ENCODE data around the gene IL1RN.

- TF ChIP-seq CTCF (conservative IDR thresholded peaks at IDR 0.05) (no peak), ZFX (IDR thresholded peaks at IDR 0.05) (no peak)
Observed at GRCh38 chr2:113104054-113104611, 23.3 kb upstream of the IL1RN start.
